ENCODE measurements around the gene AMBP.

The AMBP gene

DNA sequence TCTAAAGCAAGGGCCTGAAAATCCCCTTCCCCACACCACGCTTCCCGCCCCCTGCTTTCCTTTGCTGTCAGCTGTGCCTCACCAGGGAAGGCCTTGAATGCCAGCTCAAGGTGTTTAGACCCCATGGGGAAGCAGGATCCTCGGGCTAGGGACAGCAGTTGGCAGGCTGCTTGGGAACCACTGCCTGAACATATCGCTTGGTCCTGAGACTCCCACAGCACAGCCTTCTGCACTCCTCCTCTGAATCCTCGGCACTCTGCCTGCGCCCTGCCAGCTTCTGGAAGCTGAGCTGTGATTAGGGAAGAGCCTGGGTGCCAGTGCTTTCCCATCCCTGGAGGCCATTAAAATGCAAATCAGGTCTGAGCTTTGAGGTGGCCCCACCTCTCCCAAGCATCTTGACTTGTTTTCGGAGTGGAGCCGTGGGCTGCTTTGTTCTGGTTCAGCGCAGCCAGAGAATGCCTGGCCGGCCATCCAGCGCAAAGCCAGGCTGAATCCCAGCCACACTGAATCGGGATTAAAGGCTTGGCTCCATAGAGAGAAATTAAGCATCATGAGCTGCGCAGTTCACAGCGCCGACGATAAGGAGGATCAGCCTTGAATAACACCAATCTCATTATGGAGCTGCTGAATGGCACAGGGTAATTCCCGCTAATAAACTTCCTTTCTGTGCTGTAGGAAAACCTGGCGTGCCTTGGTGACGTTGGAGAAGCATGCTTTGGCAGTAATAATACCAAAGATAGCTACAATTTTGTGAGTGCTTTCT, 40.0 kb downstream of the AMBP start:
- H3K4me1 ChIP-seq (ENCODE audit: control insufficient read depth in 1 of 2, insufficient read depth in 2 of 2, low read length in 2 of 2) = no peaks in the 10 kb centered on the region
- no peak overlapping the region for H3K4me3 ChIP-seq (ENCODE audit: low read depth in 1 of 2, low read length in 2 of 2)
- H3K27ac ChIP-seq (ENCODE audit: low read depth, low read length) = no peak overlapping the region
- no peaks in the 10 kb centered on the region for H3K27me3 ChIP-seq (ENCODE audit: control insufficient read depth in 1 of 2, insufficient read depth in 2 of 2, low read length in 2 of 2)
- H3K9ac ChIP-seq (ENCODE audit: low read depth in 1 of 2, low read length in 2 of 2) = no peak overlapping the region
- H3K36me3 ChIP-seq (ENCODE audit: control insufficient read depth in 1 of 2, insufficient read depth in 2 of 2, low read length in 2 of 2) = peaks cover 10 to 24% of the 10 kb centered on the region in 2 donors
- H3K9me3 ChIP-seq (ENCODE audit: control insufficient read depth in 1 of 2, low read length in 2 of 2) = no peaks in the 10 kb centered on the region

GRCh38 chr9:114037249-114037648, 40.9 kb downstream of the AMBP start:
- no peak overlapping the region for H3K9ac ChIP-seq (ENCODE audit: low read depth in 1 of 2, low read length in 2 of 2)
- H3K36me3 ChIP-seq (ENCODE audit: control insufficient read depth in 1 of 2, insufficient read depth in 2 of 2, low read length in 2 of 2) = peaks cover 10 to 24% of the 10 kb centered on the region in 2 donors
- H3K4me3 ChIP-seq (ENCODE audit: low read depth in 1 of 2, low read length in 2 of 2) = no peak overlapping the region
- H3K27ac ChIP-seq (ENCODE audit: low read depth, low read length) = no peak overlapping the region
- H3K27me3 ChIP-seq (ENCODE audit: control insufficient read depth in 1 of 2, insufficient read depth in 2 of 2, low read length in 2 of 2) = no peaks in the 10 kb centered on the region
- H3K4me1 ChIP-seq (ENCODE audit: control insufficient read depth in 1 of 2, insufficient read depth in 2 of 2, low read length in 2 of 2) = no peaks in the 10 kb centered on the region
- H3K9me3 ChIP-seq (ENCODE audit: control insufficient read depth in 1 of 2, low read length in 2 of 2) = no peaks in the 10 kb centered on the region

GRCh38 chr9:114035845-114036801, 42.0 kb downstream of the AMBP start:
- Histone ChIP-seq H3K9me3 (ENCODE audit: control insufficient read depth in 1 of 2, low read length in 2 of 2) (no peaks in the 10 kb centered on the region), H3K27me3 (ENCODE audit: control insufficient read depth in 1 of 2, insufficient read depth in 2 of 2, low read length in 2 of 2) (no peaks in the 10 kb centered on the region), H3K27ac (ENCODE audit: low read depth, low read length) (no peak overlapping the region), H3K4me1 (ENCODE audit: control insufficient read depth in 1 of 2, insufficient read depth in 2 of 2, low read length in 2 of 2) (no peaks in the 10 kb centered on the region), H3K9ac (ENCODE audit: low read depth in 1 of 2, low read length in 2 of 2) (no peak overlapping the region), H3K4me3 (ENCODE audit: low read depth in 1 of 2, low read length in 2 of 2) (no peak overlapping the region), H3K36me3 (ENCODE audit: control insufficient read depth in 1 of 2, insufficient read depth in 2 of 2, low read length in 2 of 2) (peaks cover 10 to 24% of the 10 kb centered on the region in 2 donors)

DNA sequence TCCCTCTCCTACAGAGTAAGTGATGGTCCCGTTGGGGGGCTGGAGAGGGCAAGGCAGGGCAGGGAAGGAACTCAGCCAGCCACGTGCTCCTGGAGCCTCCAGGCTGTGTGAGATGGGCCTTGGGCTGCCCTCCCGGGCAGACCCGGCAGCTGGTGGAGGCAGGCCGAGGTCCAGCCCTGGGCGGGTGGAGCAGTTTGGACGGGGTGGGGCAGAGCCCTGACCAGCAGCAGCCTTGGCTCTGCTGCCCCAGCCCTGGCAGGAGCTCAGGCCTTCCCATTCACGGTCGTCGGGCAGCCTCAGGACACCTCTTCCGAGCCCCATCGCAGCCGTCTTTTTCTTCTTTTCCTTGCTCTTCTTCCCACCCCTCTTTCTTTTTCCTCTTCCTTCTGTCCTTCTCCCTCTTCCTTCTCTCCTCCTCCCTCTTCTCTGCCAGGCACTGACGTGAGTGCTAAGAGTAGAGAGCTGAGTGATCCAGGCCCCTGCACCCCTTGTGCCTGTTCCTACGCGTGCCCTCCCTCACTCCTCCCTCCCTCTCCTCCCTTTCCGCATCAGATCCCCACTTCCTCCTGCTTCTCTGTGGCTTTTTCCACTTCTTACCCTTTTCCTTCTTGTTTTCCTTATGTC, 42.8 kb downstream of the AMBP start:
- Histone ChIP-seq H3K27ac (ENCODE audit: low read depth, low read length) (no peak overlapping the region), H3K4me1 (ENCODE audit: control insufficient read depth in 1 of 2, insufficient read depth in 2 of 2, low read length in 2 of 2) (no peaks in the 10 kb centered on the region), H3K27me3 (ENCODE audit: control insufficient read depth in 1 of 2, insufficient read depth in 2 of 2, low read length in 2 of 2) (no peaks in the 10 kb centered on the region), H3K9ac (ENCODE audit: low read depth in 1 of 2, low read length in 2 of 2) (no peak overlapping the region), H3K9me3 (ENCODE audit: control insufficient read depth in 1 of 2, low read length in 2 of 2) (no peaks in the 10 kb centered on the region), H3K4me3 (ENCODE audit: low read depth in 1 of 2, low read length in 2 of 2) (no peak overlapping the region), H3K36me3 (ENCODE audit: control insufficient read depth in 1 of 2, insufficient read depth in 2 of 2, low read length in 2 of 2) (peaks cover 10 to 27% of the 10 kb centered on the region in 2 donors)

GRCh38 chr9:114034661-114035062, 43.4 kb downstream of the AMBP start:
- H3K27me3 ChIP-seq (ENCODE audit: control insufficient read depth in 1 of 2, insufficient read depth in 2 of 2, low read length in 2 of 2) = no peaks in the 10 kb centered on the region
- H3K9ac ChIP-seq (ENCODE audit: low read depth in 1 of 2, low read length in 2 of 2) = no peak overlapping the region
- peaks cover 7 to 28% of the 10 kb centered on the region in 2 donors for H3K36me3 ChIP-seq (ENCODE audit: control insufficient read depth in 1 of 2, insufficient read depth in 2 of 2, low read length in 2 of 2)
- no peak overlapping the region for H3K4me3 ChIP-seq (ENCODE audit: low read depth in 1 of 2, low read length in 2 of 2)
- H3K27ac ChIP-seq (ENCODE audit: low read depth, low read length) = no peak overlapping the region
- H3K9me3 ChIP-seq (ENCODE audit: control insufficient read depth in 1 of 2, low read length in 2 of 2) = no peaks in the 10 kb centered on the region
- H3K4me1 ChIP-seq (ENCODE audit: control insufficient read depth in 1 of 2, insufficient read depth in 2 of 2, low read length in 2 of 2) = no peaks in the 10 kb centered on the region

DNA sequence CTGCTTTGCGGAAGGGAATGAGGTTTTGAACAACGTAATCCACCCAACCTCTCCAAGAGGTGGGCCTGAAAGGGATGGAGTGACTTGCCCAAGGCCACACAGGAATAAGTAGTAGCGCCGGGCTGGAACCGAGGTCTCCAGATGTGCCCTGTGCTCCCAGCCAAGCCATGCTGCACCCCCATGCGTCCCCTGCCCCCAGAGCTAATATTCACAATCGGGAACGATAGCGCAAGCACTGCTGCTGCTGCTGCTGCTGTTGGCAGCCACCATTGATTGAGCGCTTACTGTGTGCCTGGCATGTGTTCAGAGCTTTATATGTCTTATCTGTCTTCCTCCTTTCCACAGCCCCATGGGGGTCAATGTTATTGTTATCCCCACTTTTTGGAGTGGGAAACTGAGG, 43.9 kb downstream of the AMBP start:
- Histone ChIP-seq H3K9ac (ENCODE audit: low read depth in 1 of 2, low read length in 2 of 2) (no peak overlapping the region), H3K9me3 (ENCODE audit: control insufficient read depth in 1 of 2, low read length in 2 of 2) (no peaks in the 10 kb centered on the region), H3K36me3 (ENCODE audit: control insufficient read depth in 1 of 2, insufficient read depth in 2 of 2, low read length in 2 of 2) (peaks cover 7 to 28% of the 10 kb centered on the region in 2 donors), H3K4me1 (ENCODE audit: control insufficient read depth in 1 of 2, insufficient read depth in 2 of 2, low read length in 2 of 2) (no peaks in the 10 kb centered on the region), H3K27ac (ENCODE audit: low read depth, low read length) (no peak overlapping the region), H3K4me3 (ENCODE audit: low read depth in 1 of 2, low read length in 2 of 2) (no peak overlapping the region), H3K27me3 (ENCODE audit: control insufficient read depth in 1 of 2, insufficient read depth in 2 of 2, low read length in 2 of 2) (no peaks in the 10 kb centered on the region)

DNA sequence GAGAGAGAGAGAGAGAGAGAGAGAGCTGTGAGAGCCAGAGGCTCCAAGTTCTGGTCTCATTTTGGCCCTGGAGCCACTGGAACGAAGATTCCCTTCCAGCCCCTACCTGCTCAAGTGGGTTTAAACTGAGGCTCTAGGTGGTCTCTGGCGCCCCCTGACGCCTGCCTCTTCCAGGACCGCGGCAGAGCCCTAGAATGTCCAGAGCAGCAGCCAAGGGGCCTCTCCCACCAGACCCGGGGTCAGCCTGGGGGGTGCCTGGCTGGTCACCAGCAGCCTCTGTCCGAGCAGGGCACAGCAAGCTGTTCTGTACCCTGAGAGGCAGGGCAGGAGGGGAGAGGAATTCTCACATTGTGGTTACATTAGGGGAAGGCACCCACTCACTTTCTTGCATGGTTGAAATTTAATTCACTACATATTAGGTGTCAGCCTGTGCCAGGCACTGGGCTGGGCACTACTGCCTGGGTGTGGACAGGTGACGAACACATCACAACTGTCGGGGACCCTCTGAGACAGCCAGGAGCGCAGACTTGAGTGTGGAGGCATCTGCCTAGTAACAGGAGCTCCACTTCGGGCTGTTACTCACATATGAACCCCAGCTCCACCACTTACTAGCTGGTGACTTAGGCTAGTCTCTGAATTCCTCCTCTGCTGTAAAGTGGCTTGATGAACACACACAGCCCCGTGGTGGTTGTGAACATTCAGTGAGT, 44.5 kb downstream of the AMBP start:
- H3K36me3 ChIP-seq (ENCODE audit: control insufficient read depth in 1 of 2, insufficient read depth in 2 of 2, low read length in 2 of 2) = peaks cover 7 to 32% of the 10 kb centered on the region in 2 donors
- H3K4me1 ChIP-seq (ENCODE audit: control insufficient read depth in 1 of 2, insufficient read depth in 2 of 2, low read length in 2 of 2) = no peaks in the 10 kb centered on the region
- H3K9ac ChIP-seq (ENCODE audit: low read depth in 1 of 2, low read length in 2 of 2) = no peak overlapping the region
- no peaks in the 10 kb centered on the region for H3K27me3 ChIP-seq (ENCODE audit: control insufficient read depth in 1 of 2, insufficient read depth in 2 of 2, low read length in 2 of 2)
- no peak overlapping the region for H3K27ac ChIP-seq (ENCODE audit: low read depth, low read length)
- H3K4me3 ChIP-seq (ENCODE audit: low read depth in 1 of 2, low read length in 2 of 2) = no peak overlapping the region
- H3K9me3 ChIP-seq (ENCODE audit: control insufficient read depth in 1 of 2, low read length in 2 of 2) = no peaks in the 10 kb centered on the region

DNA sequence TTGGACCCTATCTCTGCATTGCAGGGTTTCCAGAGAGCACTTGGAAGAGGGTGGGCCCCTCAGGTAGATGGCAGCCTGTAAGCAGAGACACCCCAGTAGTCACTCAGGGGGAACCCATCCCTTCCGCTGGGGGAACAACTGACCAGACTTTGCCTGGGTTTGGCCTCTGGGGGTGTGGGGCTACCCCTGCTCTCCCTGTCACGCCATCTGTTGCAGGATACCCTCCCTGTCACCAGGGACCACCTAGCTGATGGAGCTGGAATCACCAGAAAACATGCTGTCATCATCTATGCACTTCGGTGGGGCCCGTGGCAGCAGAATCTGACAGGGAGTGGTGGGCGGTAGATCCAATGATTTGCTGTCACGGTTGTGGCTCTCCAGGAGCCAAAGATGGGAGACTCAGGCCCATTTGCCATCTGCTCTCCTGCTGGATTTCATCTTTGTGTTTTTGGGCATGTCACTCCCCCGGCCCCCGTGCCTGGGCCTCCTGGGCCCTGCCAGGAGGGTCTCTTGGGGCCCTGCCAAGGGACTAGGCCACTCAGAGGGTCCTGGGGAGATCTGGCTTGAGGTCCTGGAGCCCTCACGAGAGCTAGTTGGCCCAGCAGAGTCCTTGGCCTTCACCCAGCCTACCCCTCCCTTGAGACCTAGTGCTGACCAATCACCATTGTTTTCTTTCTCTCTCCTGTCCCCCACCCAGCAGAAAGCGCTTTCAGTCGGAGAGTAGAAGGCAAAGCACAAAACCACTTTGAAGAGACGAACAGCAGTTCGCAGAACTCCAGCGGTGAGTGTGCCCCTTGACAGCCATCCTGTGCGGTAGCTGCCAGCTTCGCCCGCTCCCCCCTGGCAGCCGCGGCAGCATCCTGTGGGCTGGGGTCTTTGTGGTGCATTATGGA, 45.9 kb downstream of the AMBP start:
- H3K4me3 ChIP-seq (ENCODE audit: low read depth in 1 of 2, low read length in 2 of 2) = no peak overlapping the region
- no peaks in the 10 kb centered on the region for H3K27me3 ChIP-seq (ENCODE audit: control insufficient read depth in 1 of 2, insufficient read depth in 2 of 2, low read length in 2 of 2)
- H3K36me3 ChIP-seq (ENCODE audit: control insufficient read depth in 1 of 2, insufficient read depth in 2 of 2, low read length in 2 of 2) = peaks cover 7 to 34% of the 10 kb centered on the region in 2 donors
- no peaks in the 10 kb centered on the region for H3K9me3 ChIP-seq (ENCODE audit: control insufficient read depth in 1 of 2, low read length in 2 of 2)
- no peaks in the 10 kb centered on the region for H3K4me1 ChIP-seq (ENCODE audit: control insufficient read depth in 1 of 2, insufficient read depth in 2 of 2, low read length in 2 of 2)
- no peak overlapping the region for H3K9ac ChIP-seq (ENCODE audit: low read depth in 1 of 2, low read length in 2 of 2)
- no peak overlapping the region for H3K27ac ChIP-seq (ENCODE audit: low read depth, low read length)

GRCh38 chr9:114031037-114031630, 47.0 kb downstream of the AMBP start:
- no peak overlapping the region for H3K27ac ChIP-seq (ENCODE audit: low read depth, low read length)
- no peak overlapping the region for H3K4me3 ChIP-seq (ENCODE audit: low read depth in 1 of 2, low read length in 2 of 2)
- no peaks in the 10 kb centered on the region for H3K27me3 ChIP-seq (ENCODE audit: control insufficient read depth in 1 of 2, insufficient read depth in 2 of 2, low read length in 2 of 2)
- H3K9ac ChIP-seq (ENCODE audit: low read depth in 1 of 2, low read length in 2 of 2) = no peak overlapping the region
- H3K9me3 ChIP-seq (ENCODE audit: control insufficient read depth in 1 of 2, low read length in 2 of 2) = no peaks in the 10 kb centered on the region
- H3K36me3 ChIP-seq (ENCODE audit: control insufficient read depth in 1 of 2, insufficient read depth in 2 of 2, low read length in 2 of 2) = peaks cover 0 to 24% of the 10 kb centered on the region in 2 donors
- no peaks in the 10 kb centered on the region for H3K4me1 ChIP-seq (ENCODE audit: control insufficient read depth in 1 of 2, insufficient read depth in 2 of 2, low read length in 2 of 2)
